Measurements from ENCODE around the gene ANKS1B. TPM values are rescaled to one million over a fixed set of nuclear protein-coding genes. Genes with fewer than 3 reads are reported as not detected.

The ANKS1B gene
- total RNA-seq, 1 donor from 2014 or later: 2.4 TPM

GRCh38 chr12:98714426-98714825 lies 1270.3 kb downstream of the ANKS1B start:
- Histone ChIP-seq H3K36me3 (ENCODE audit: insufficient read depth, low read length) (peaks cover 21% of the 10 kb centered on the region), H3K9ac (ENCODE audit: low read length) (no peak overlapping the region), H3K79me2 (ENCODE audit: insufficient read depth, low read length) (no peaks in the 10 kb centered on the region), H2AFZ (ENCODE audit: low read depth, low read length) (no peak overlapping the region), H3K4me1 (ENCODE audit: insufficient read depth, low read length) (no peaks in the 10 kb centered on the region), H3K4me3 (ENCODE audit: insufficient read depth, low read depth, low read length) (no peak overlapping the region), H3K27me3 (ENCODE audit: insufficient read depth, low read length) (no peaks in the 10 kb centered on the region), H3K27ac (ENCODE audit: low read depth, low read length) (no peak overlapping the region), H3K9me3 (ENCODE audit: insufficient read depth, low read depth, low read length) (no peaks in the 10 kb centered on the region), H3K4me2 (ENCODE audit: low read length) (no peak overlapping the region), H4K20me1 (ENCODE audit: insufficient read depth, low read length) (no peaks in the 10 kb centered on the region)
- Mint-ChIP-seq H3K9me3 (ENCODE audit: unreplicated experiment) (no peaks in the 10 kb centered on the region), H3K4me3 (ENCODE audit: unreplicated experiment) (no peak overlapping the region), H3K36me3 (ENCODE audit: low read depth, unreplicated experiment) (peaks cover 11% of the 10 kb centered on the region), H3K27me3 (ENCODE audit: low read depth, unreplicated experiment) (no peaks in the 10 kb centered on the region), H3K4me1 (ENCODE audit: low read depth, unreplicated experiment) (no peaks in the 10 kb centered on the region), H3K27ac (ENCODE audit: unreplicated experiment) (peak overlapping the region; percentile 23)
- FAIRE-seq (no peak), DNase-seq (ENCODE audit: low read depth) (no peak)
- TF ChIP-seq CTCF (IDR thresholded peaks at IDR 0.05; ENCODE audit: insufficient read depth, low read depth, low read length): no peak
- TF ChIP-seq EZH2 (IDR thresholded peaks at IDR 0.05; ENCODE audit: insufficient read depth, low read length): no peak

DNA sequence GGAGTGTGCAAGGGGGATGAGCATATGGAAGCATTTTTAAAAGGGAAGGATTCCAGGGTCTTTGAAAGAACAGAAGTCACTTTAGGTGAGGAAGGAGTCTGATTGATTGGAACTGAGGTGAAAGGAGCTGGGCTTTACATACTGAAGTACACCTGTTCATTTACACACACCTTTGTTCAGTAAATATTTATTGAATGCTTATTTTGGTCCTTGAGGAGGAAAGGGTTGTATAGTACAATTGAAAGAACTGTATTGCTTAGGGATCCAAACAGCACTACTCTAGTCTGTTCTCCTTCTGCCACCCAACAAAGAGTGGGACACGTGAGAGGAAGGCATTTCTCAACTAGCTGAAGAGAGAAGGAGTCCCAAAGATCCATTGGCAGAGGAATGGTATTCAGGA lies 1275.7 kb downstream of the ANKS1B start:
- Histone ChIP-seq H3K4me1 (ENCODE audit: insufficient read depth, low read length) (no peaks in the 10 kb centered on the region), H3K4me3 (ENCODE audit: insufficient read depth, low read depth, low read length) (no peak overlapping the region), H3K27me3 (ENCODE audit: insufficient read depth, low read length) (no peaks in the 10 kb centered on the region), H3K36me3 (ENCODE audit: insufficient read depth, low read length) (peaks cover 13% of the 10 kb centered on the region), H3K9me3 (ENCODE audit: insufficient read depth, low read depth, low read length) (no peaks in the 10 kb centered on the region), H4K20me1 (ENCODE audit: insufficient read depth, low read length) (no peaks in the 10 kb centered on the region), H3K79me2 (ENCODE audit: insufficient read depth, low read length) (no peaks in the 10 kb centered on the region), H3K9ac (ENCODE audit: low read length) (no peak overlapping the region), H3K27ac (ENCODE audit: low read depth, low read length) (no peak overlapping the region), H3K4me2 (ENCODE audit: low read length) (no peak overlapping the region), H2AFZ (ENCODE audit: low read depth, low read length) (no peak overlapping the region)
- Mint-ChIP-seq H3K27me3 (ENCODE audit: low read depth, unreplicated experiment) (no peaks in the 10 kb centered on the region), H3K9me3 (ENCODE audit: unreplicated experiment) (no peaks in the 10 kb centered on the region), H3K4me1 (ENCODE audit: low read depth, unreplicated experiment) (no peaks in the 10 kb centered on the region), H3K27ac (ENCODE audit: unreplicated experiment) (no peak overlapping the region), H3K36me3 (ENCODE audit: low read depth, unreplicated experiment) (peaks cover 17% of the 10 kb centered on the region), H3K4me3 (ENCODE audit: unreplicated experiment) (no peak overlapping the region)
- no peak for FAIRE-seq
- no peak for DNase-seq (ENCODE audit: low read depth)
- TF ChIP-seq CTCF (IDR thresholded peaks at IDR 0.05; ENCODE audit: insufficient read depth, low read depth, low read length) (no peak), EZH2 (IDR thresholded peaks at IDR 0.05; ENCODE audit: insufficient read depth, low read length) (no peak)

DNA sequence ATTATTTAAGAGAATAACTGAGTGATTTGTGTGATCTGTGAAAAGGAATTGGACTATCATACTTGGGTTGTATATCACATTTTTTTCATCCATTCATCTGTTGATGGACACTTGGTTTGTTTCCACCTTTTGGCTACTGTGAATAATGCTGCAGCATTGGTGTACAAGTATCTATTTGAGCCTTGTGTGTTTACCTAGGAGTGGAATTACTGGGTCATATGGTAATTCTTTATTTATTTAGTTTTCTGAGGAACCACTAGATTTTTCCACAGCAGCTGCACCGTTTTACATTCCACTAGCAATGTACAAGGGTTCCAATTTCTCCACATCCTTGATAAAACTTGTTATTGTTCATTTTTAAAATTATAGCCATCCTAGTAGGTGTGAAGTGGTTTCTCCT lies 1283.6 kb downstream of the ANKS1B start:
- FAIRE-seq (no peak), DNase-seq (ENCODE audit: low read depth) (peak; percentile 39)
- peaks cover 9% of the 10 kb centered on the region for H4K20me1 ChIP-seq (ENCODE audit: insufficient read depth, low read length)
- Mint-ChIP-seq H3K27ac (ENCODE audit: unreplicated experiment) (no peak overlapping the region), H3K36me3 (ENCODE audit: low read depth, unreplicated experiment) (peaks cover 2% of the 10 kb centered on the region), H3K4me3 (ENCODE audit: unreplicated experiment) (no peak overlapping the region), H3K4me1 (ENCODE audit: low read depth, unreplicated experiment) (peaks cover 4% of the 10 kb centered on the region), H3K9me3 (ENCODE audit: unreplicated experiment) (no peaks in the 10 kb centered on the region), H3K27me3 (ENCODE audit: low read depth, unreplicated experiment) (no peaks in the 10 kb centered on the region)
- no peak for TF ChIP-seq CTCF (IDR thresholded peaks at IDR 0.05; ENCODE audit: insufficient read depth, low read depth, low read length)
- TF ChIP-seq EZH2 (IDR thresholded peaks at IDR 0.05; ENCODE audit: insufficient read depth, low read length): no peak
- no peak overlapping the region for H2AFZ ChIP-seq (ENCODE audit: low read depth, low read length)
- H3K9ac ChIP-seq (ENCODE audit: low read length): no peak overlapping the region
- no peak overlapping the region for H3K4me3 ChIP-seq (ENCODE audit: insufficient read depth, low read depth, low read length)
- no peaks in the 10 kb centered on the region for H3K27me3 ChIP-seq (ENCODE audit: insufficient read depth, low read length)
- no peaks in the 10 kb centered on the region for H3K9me3 ChIP-seq (ENCODE audit: insufficient read depth, low read depth, low read length)
- no peak overlapping the region for H3K4me2 ChIP-seq (ENCODE audit: low read length)
- H3K36me3 ChIP-seq (ENCODE audit: insufficient read depth, low read length): peaks cover 9% of the 10 kb centered on the region
- no peaks in the 10 kb centered on the region for H3K4me1 ChIP-seq (ENCODE audit: insufficient read depth, low read length)
- no peaks in the 10 kb centered on the region for H3K79me2 ChIP-seq (ENCODE audit: insufficient read depth, low read length)
- no peak overlapping the region for H3K27ac ChIP-seq (ENCODE audit: low read depth, low read length)
